Purkinje cell (primary cell): ENCODE results near the gene ST6GAL1. TPM values are rescaled to one million over a fixed set of nuclear protein-coding genes. Genes with fewer than 3 reads are reported as not detected.

Experiments used
- polyA plus RNA-seq: library from polyadenylated mRNA; unstranded; fragments of >200 nt; fragmentation: Nextera tagmentation; gene quantifications from 2 replicates; pipeline ENCODE4 v1.2.1, GENCODE V29; 2014

ST6GAL1 gene
- polyA plus RNA-seq, result 1.5 and 3.0 TPM in 2 replicates

GRCh38 chr3:186930143-186930640 lies at the start of gene ST6GAL1:
ST6GAL1 (plus strand) TSS chr3:186930526; CDS start chr3:187042704, 112,178 bp downstream.

Other genes starting within 250 kb of the ST6GAL1 start
- gene KNG1, start 213.2 kb upstream of the ST6GAL1 start, polyA plus RNA-seq, result not detected in 2 replicates
- gene EIF4A2, start 146.9 kb upstream of the ST6GAL1 start, polyA plus RNA-seq, result 1,838 and 1,904 TPM in 2 replicates
- gene RFC4, start 124.0 kb upstream of the ST6GAL1 start, polyA plus RNA-seq, result 17.5 and 18.9 TPM in 2 replicates
- gene ADIPOQ, start 87.8 kb upstream of the ST6GAL1 start, polyA plus RNA-seq, result not detected in 2 replicates
- gene RPL39L, start 209.0 kb downstream of the ST6GAL1 start, polyA plus RNA-seq, result 8.8 and 13.8 TPM in 2 replicates